ENCODE measurements around the gene CDKN2A.

GRCh38 chr9:22008717-22009505, 14.7 kb upstream of the CDKN2A start, which contains the start of gene CDKN2B:
- TF ChIP-seq, protein P1, sequence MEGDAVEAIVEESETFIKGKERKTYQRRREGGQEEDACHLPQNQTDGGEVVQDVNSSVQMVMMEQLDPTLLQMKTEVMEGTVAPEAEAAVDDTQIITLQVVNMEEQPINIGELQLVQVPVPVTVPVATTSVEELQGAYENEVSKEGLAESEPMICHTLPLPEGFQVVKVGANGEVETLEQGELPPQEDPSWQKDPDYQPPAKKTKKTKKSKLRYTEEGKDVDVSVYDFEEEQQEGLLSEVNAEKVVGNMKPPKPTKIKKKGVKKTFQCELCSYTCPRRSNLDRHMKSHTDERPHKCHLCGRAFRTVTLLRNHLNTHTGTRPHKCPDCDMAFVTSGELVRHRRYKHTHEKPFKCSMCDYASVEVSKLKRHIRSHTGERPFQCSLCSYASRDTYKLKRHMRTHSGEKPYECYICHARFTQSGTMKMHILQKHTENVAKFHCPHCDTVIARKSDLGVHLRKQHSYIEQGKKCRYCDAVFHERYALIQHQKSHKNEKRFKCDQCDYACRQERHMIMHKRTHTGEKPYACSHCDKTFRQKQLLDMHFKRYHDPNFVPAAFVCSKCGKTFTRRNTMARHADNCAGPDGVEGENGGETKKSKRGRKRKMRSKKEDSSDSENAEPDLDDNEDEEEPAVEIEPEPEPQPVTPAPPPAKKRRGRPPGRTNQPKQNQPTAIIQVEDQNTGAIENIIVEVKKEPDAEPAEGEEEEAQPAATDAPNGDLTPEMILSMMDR (IDR thresholded peaks at IDR 0.05; ENCODE audit: insufficient read depth, low read length) = peak; percentile 47
- TF ChIP-seq POLR2AphosphoS5 (IDR thresholded peaks at IDR 0.05; ENCODE audit: low read depth) (0 out of 2 replicates have a peak, but pooled peaks have one; percentile 31), GABPA (IDR thresholded peaks at IDR 0.05; ENCODE audit: low read depth) (no peak)
- TF ChIP-seq, protein P2, sequence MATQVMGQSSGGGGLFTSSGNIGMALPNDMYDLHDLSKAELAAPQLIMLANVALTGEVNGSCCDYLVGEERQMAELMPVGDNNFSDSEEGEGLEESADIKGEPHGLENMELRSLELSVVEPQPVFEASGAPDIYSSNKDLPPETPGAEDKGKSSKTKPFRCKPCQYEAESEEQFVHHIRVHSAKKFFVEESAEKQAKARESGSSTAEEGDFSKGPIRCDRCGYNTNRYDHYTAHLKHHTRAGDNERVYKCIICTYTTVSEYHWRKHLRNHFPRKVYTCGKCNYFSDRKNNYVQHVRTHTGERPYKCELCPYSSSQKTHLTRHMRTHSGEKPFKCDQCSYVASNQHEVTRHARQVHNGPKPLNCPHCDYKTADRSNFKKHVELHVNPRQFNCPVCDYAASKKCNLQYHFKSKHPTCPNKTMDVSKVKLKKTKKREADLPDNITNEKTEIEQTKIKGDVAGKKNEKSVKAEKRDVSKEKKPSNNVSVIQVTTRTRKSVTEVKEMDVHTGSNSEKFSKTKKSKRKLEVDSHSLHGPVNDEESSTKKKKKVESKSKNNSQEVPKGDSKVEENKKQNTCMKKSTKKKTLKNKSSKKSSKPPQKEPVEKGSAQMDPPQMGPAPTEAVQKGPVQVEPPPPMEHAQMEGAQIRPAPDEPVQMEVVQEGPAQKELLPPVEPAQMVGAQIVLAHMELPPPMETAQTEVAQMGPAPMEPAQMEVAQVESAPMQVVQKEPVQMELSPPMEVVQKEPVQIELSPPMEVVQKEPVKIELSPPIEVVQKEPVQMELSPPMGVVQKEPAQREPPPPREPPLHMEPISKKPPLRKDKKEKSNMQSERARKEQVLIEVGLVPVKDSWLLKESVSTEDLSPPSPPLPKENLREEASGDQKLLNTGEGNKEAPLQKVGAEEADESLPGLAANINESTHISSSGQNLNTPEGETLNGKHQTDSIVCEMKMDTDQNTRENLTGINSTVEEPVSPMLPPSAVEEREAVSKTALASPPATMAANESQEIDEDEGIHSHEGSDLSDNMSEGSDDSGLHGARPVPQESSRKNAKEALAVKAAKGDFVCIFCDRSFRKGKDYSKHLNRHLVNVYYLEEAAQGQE (IDR thresholded peaks at IDR 0.05; ENCODE audit: insufficient replicate concordance, low read depth) = no peak
